ENCODE measurements around the gene SPARC.

Gene SPARC

DNA sequence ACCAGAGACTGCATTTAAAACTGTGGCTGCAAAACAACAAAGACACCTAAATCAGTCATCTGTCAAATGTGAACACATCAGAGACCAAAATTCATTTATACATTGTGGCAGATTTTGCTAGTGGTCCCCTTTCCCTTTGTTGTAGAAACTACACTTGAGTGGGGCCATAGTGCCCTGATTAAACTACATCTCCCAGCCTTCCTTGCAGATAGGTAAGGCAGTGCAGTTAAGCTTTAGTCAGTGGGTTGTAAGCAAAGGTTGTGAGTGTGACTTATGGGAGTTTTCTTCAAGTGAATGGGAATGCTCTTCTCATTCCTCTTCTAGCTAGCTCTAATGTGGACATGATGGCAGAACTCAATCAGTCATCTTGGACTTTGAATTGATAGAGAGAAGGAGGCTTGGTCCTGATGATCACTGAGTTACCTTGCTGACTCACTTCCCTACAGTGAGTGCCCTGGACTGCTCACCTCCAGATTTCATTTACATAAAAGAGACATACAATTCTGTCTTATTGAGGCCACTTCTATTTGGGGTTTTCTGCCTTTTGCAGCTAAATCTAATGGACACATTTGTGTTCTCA is 35.2 kb upstream of the SPARC start:
- Histone ChIP-seq H3K9me3 (ENCODE audit: insufficient read depth, low read length) (no peaks in the 10 kb centered on the region), H3K4me2 (ENCODE audit: low read length) (peak overlapping the region; percentile 89), H2AFZ (ENCODE audit: low read depth, low read length) (peak overlapping the region; percentile 35; the same call in 1 of the 2 replicates)

GRCh38 chr5:151721087-151721646 is 34.5 kb upstream of the SPARC start:
- TF ChIP-seq EZH2phosphoT487 (IDR thresholded peaks at IDR 0.05; ENCODE audit: low read depth) (no peak), CTCF (IDR thresholded peaks at IDR 0.05; ENCODE audit: low read depth, low read length) (no peak)
- H4K20me1 ChIP-seq (ENCODE audit: insufficient read depth, low read length): no peaks in the 10 kb centered on the region
- no peaks in the 10 kb centered on the region for H3K27me3 ChIP-seq (ENCODE audit: low read depth, low read length)
- no peaks in the 10 kb centered on the region for H3K79me2 ChIP-seq (ENCODE audit: low read length)
- peak overlapping the region; percentile 81 for H3K27ac ChIP-seq (ENCODE audit: low read length)
- peak overlapping the region; percentile 35 for H2AFZ ChIP-seq (ENCODE audit: low read depth, low read length)
- peak overlapping the region; percentile 47 for H3K4me3 ChIP-seq (ENCODE audit: low read length)
- H3K9me3 ChIP-seq (ENCODE audit: insufficient read depth, low read length): no peaks in the 10 kb centered on the region
- H3K36me3 ChIP-seq (replicated peaks; ENCODE audit: low read depth, low read length): no peaks in the 10 kb centered on the region
- H3K4me1 ChIP-seq (ENCODE audit: low read length): peaks cover 40% of the 10 kb centered on the region
- peak overlapping the region; percentile 38; the same call in 1 of the 2 replicates for H3K9ac ChIP-seq (ENCODE audit: low read length)
- peak overlapping the region; percentile 89 for H3K4me2 ChIP-seq (ENCODE audit: low read length)

More for the DNA sequence above, 35.2 kb upstream of the SPARC start:
- H3K27me3 ChIP-seq (ENCODE audit: low read depth, low read length): no peaks in the 10 kb centered on the region
- no peaks in the 10 kb centered on the region for H4K20me1 ChIP-seq (ENCODE audit: insufficient read depth, low read length)
- H3K4me1 ChIP-seq (ENCODE audit: low read length): peaks cover 40% of the 10 kb centered on the region
- TF ChIP-seq EZH2phosphoT487 (IDR thresholded peaks at IDR 0.05; ENCODE audit: low read depth) (no peak), CTCF (IDR thresholded peaks at IDR 0.05; ENCODE audit: low read depth, low read length) (no peak)
- H3K27ac ChIP-seq (ENCODE audit: low read length): peak overlapping the region; percentile 81
- peak overlapping the region; percentile 47; the same call in 1 of the 2 replicates for H3K4me3 ChIP-seq (ENCODE audit: low read length)
- H3K36me3 ChIP-seq (replicated peaks; ENCODE audit: low read depth, low read length): no peaks in the 10 kb centered on the region
- peak overlapping the region; percentile 38; the same call in 1 of the 2 replicates for H3K9ac ChIP-seq (ENCODE audit: low read length)
- H3K79me2 ChIP-seq (ENCODE audit: low read length): no peaks in the 10 kb centered on the region

DNA sequence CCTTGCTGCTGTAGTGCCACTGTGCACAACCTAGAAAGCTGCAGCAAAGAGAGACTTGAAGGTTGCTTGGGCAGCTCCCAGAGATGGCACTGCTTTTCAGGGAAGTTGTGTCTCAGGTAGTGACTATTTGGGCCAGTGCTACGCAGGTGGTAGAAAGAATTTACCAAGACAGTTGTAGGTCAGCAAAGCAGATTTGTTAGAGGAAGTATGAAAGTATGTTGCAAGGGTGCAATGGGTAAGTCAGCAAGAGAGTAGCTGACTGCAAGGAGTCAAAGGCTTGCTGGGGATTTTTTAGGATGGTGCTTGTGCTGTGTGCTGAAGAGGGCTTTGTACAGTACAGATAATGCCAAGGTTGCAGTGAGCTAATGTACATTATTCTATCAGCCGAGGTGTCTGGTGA is 33.5 kb upstream of the SPARC start:
- Histone ChIP-seq H3K36me3 (replicated peaks; ENCODE audit: low read depth, low read length) (no peaks in the 10 kb centered on the region), H3K4me3 (ENCODE audit: low read length) (no peak overlapping the region), H3K4me1 (ENCODE audit: low read length) (peaks cover 40% of the 10 kb centered on the region), H2AFZ (ENCODE audit: low read depth, low read length) (no peak overlapping the region), H3K79me2 (ENCODE audit: low read length) (no peaks in the 10 kb centered on the region), H3K4me2 (ENCODE audit: low read length) (peak overlapping the region; percentile 89), H3K9me3 (ENCODE audit: insufficient read depth, low read length) (no peaks in the 10 kb centered on the region), H3K27me3 (ENCODE audit: low read depth, low read length) (no peaks in the 10 kb centered on the region), H4K20me1 (ENCODE audit: insufficient read depth, low read length) (no peaks in the 10 kb centered on the region), H3K9ac (ENCODE audit: low read length) (peak overlapping the region; percentile 8; the same call in 1 of the 2 replicates), H3K27ac (ENCODE audit: low read length) (peak overlapping the region; percentile 81; the same call in 1 of the 2 replicates)
- TF ChIP-seq EZH2phosphoT487 (IDR thresholded peaks at IDR 0.05; ENCODE audit: low read depth) (no peak), CTCF (IDR thresholded peaks at IDR 0.05; ENCODE audit: low read depth, low read length) (no peak)

- no peak overlapping the region for H2AFZ ChIP-seq (ENCODE audit: low read depth, low read length)
Observed at GRCh38 chr5:151719228-151720000, 32.7 kb upstream of the SPARC start.

More at GRCh38 chr5:151719228-151720000, 32.7 kb upstream of the SPARC start:
- no peaks in the 10 kb centered on the region for H4K20me1 ChIP-seq (ENCODE audit: insufficient read depth, low read length)
- 0 out of 2 replicates have a peak overlapping the region, but pooled peaks have one; percentile 8 for H3K9ac ChIP-seq (ENCODE audit: low read length)
- H3K27me3 ChIP-seq (ENCODE audit: low read depth, low read length): no peaks in the 10 kb centered on the region
- H3K79me2 ChIP-seq (ENCODE audit: low read length): no peaks in the 10 kb centered on the region
- peaks cover 40% of the 10 kb centered on the region for H3K4me1 ChIP-seq (ENCODE audit: low read length)
- peak overlapping the region; percentile 81; the same call in 1 of the 2 replicates for H3K27ac ChIP-seq (ENCODE audit: low read length)
- no peaks in the 10 kb centered on the region for H3K36me3 ChIP-seq (replicated peaks; ENCODE audit: low read depth, low read length)
- no peak overlapping the region for H3K4me3 ChIP-seq (ENCODE audit: low read length)
- H3K4me2 ChIP-seq (ENCODE audit: low read length): peak overlapping the region; percentile 89; the same call in 1 of the 2 replicates
- TF ChIP-seq CTCF (IDR thresholded peaks at IDR 0.05; ENCODE audit: low read depth, low read length) (peak; percentile 52), EZH2phosphoT487 (IDR thresholded peaks at IDR 0.05; ENCODE audit: low read depth) (no peak)
- H3K9me3 ChIP-seq (ENCODE audit: insufficient read depth, low read length): no peaks in the 10 kb centered on the region

All from OCI-LY3 (cell line).